HG03354 (cell line): ENCODE results near the gene GADD45GIP1.
"Not testable (repeated sequence)": the region's sequence is repeated elsewhere in the genome, so short reads cannot be mapped to it uniquely, and the experiment has no call there.

Experiments
- ATAC-seq: cut with Tn5 transposase; IDR thresholded peaks from one replicate; pipeline ENCODE4 v1.9.1; 2021; ENCODE audit warnings: mild to moderate bottlenecking; ENCODE audit not compliant: unreplicated experiment, poor library complexity, severe bottlenecking

The GADD45GIP1 gene

DNA sequence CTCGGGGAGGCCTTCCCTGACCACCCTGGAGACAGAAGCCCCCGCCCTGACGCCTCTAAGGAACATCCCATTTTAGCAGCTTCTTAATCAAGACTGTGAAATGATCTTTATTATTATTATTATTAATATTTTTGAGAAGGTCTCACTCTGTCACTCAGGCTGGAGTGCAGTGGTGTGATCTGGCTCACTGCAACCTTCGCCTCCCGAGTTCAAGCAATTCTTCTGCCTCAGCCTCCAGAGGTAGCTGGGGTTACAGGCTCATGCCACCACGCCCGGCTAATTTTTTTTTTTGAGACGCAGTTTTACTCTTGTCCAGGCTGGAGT lies 8.8 kb upstream of the GADD45GIP1 start:
- no peak for ATAC-seq

DNA sequence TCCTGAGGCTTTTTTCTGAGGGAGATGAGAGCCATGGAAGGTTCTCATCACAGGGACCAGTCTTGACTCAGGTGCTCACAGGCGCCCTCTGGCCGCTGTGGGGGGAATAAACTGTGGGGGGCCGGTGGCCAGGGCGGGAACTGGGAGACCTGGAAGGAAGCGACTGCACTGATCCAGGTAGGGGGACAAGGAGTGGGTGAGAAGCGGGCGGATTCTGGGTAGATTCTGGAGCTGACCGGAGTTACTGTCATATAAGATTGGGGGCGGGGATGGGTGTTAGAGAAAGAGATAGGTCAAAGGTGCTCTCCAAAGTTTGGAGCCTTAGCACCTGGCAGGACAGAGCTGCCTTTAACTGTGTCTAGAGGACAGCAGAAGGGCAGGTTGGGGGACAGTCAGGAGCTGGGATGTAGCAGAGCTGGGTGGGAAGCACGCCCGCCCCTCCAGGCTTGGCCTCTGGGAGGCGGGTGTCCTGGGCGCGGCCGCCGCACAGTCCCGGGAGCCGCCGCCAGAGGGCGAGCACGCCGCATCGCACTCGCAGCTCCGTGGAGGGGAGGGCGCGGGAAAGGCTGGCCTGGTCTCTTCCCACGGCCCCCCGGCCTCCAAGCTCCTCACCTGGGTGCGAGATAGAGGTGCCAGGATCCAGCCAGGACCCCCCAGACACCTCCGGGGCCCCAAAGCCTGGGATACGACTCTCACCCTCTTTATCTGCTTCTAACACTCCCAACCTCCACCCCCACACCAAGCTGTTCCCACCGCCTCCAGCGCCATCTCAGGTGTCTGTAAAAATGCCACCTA lies 8.2 kb upstream of the GADD45GIP1 start:
- peak; percentile 63 for ATAC-seq

DNA sequence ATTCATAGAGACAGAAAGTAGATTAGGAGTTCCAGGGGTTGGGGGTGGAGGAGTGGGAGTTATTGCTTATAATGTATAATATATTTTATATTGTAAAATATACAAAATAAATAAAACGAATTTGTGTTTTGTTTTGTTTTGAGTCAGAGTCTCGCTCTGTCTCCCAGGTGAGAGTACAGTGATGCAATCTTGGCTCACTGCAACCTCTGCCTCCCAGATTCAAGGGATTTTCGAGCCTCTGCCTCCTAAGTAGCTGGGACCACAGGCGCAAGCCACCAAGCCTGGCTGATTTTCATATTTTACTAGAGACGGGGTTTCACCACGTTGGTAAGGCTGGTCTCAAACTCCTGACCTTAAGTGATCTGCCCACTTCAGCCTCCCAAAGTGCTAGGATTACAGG lies 2.5 kb upstream of the GADD45GIP1 start:
- ATAC-seq, result no peak

DNA sequence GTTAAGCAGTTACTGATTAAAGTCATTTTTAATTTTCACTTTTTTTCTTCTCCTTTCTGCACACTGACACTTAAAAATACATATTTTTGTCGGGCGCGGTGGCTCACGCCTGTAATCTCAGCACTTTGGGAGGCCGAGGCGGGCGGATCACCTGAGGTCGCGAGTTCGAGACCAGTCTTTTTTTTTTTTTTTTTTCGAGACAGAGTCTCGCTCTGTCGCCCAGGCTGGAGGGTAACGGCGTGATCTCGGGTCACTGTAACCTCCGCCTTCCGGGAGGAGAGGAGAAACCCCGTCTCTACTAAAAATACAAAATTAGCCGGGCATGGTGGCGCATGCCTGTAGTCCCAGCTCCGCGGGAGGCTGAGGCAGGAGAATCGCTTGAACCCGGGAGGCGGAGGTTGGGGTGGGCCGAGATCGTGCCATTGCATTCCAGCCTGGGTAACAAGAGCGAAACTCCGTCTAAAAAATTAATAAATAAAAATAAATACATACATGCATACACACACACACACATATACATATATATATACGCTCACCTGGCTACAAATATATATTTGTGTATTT lies 448 bp upstream of the GADD45GIP1 start:
- ATAC-seq, result peak; percentile 16

DNA sequence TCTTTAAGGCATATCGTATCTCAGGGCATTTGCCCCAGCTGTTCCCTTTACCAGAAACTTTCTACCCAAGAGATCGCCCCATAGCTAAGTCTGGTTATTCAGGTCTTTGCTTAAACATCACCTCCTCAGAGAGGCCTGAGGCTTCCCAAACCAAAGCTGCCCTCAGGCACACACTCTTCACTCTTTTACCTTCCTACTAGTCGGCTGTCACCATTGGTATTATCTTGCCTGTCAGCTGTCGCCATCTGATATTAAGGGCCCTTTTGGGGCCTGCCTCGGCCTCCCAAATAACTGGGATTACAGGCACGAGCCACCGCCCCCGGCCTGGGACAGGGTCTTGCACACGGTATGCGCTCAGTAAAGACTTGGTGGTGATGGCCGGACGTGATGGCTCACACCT lies 1.0 kb downstream of the GADD45GIP1 start:
- no peak for ATAC-seq

DNA sequence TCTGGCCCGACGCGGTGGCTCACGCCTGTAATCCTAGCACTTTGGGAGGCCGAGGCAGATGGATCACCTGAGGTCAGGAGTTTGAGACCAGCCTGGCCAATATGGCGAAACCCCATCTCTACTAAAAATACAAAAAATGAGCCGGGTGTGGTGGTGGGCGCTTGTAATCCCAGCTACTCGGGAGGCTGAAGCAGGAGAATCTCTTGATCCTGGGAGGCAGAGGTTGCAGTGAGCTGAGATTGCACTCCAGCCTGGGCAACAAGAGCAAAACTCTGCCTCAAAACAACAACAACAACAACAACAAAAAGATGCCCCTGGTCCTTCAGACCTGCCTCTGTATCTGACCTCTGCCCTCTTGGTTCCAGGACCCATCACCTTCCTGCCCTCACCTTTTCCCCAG lies 1.4 kb downstream of the GADD45GIP1 start:
- ATAC-seq, result not testable (repeated sequence)

DNA sequence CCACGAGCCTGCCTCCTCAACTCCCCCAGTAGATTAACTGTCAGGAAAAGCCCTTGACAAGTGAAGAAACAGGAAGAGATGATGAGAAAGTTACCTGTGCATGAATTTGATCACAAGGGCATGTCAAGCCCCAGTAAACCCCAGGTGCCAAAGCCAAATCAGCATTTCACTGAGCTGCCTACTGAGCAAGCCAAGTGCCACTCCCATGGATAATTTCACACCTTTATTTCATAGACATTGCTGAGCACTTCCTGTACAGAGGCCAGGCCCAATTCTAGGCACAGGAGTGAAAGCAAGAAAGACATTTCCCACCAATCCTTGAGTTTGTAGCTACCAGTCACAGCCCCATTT lies 2.4 kb downstream of the GADD45GIP1 start:
- no peak for ATAC-seq

DNA sequence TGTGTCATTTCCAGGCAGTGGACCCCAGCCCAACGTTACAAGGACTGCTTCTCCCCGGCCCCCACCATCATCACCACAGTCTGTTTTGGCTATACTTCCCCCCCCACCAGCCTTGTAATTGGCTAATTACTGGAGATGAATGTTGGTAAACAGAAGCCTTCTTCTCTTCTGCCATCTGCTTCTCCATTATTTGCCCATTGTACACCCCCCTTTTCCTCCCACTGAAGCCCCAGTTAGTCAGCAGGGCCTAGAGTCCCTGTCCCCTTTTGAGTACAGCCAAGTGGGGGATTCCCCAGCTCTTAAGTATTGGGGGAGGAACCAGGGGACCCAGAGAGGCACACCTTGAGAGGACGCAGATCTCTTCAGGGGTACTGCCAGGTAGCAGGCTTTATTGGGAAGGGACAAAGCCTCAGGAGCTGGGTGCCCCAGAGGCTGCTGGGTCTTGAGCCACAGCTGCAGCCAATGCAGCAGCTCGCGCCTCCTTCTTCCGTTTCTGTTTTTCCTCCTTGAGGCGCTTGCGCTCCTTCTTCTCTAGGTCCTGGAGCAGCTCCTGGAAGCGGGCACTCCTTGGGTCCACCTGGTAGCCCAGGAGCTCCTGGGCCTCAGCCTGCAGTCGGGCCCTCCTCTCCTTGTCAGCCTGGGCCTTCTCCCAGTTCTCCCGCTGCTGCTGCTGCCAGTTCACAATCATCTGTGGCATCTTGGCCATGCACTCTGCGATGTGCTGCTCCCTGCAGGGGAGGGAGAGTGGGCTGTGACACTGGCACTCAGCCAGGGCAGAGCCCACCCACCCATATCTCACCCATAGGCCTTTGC lies 3.0 kb downstream of the GADD45GIP1 start:
- no peak for ATAC-seq

DNA sequence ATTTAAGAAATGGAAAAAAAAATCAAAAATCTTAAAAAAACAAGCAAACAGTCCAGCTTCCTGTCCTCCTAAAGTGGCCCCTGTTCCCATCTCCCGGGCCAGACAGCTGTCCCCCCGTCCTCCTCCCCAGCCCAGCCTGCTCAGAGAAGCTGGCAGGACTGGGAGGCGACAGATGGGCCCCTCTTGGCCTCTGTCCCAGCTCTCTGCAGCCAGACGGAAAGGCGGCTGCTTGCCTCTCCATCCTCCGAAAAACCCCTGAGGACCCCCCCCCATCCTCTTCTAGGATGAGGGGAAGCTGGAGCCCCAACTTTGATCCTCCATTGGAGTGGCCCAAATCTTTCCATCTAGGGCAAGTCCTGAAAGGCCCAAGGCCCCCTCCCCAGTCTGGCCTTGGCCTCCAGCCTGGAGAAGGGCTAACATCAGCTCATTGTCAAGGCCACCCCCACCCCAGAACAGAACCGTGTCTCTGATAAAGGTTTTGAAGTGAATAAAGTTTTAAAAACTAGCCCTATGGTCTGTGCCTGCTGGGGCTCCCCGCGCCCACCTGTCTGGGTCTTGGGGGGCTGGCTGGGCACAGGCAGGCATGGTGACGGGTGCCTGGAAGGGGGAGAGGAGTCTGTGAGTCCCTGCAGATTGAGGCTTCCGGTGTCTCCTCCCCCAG lies 3.8 kb downstream of the GADD45GIP1 start:
- ATAC-seq, result no peak

DNA sequence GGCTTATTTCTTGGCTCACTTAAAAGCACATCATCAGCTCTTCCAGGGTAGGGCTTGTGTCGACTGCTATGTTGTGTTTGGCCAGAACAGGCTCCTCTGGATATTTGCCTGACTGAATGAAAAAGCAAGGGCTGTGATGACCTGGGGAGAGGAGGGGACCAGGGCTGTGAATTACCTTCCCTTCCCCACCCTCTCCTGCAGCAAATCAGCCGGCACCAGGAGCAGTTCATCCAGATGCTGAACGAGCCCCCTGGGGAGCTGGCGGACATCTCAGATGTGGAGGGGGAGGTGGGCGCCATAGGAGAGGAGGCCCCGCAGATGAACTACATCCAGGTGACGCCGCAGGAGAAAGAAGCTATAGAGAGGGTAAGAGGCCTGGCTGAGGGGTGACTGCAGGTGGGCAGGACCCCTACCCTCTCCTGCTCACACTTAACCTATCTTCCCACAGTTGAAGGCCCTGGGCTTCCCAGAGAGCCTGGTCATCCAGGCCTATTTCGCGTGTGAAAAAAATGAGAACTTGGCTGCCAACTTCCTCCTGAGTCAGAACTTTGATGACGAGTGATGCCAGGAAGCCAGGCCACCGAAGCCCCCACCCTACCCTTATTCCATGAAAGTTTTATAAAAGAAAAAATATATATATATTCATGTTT lies 4.4 kb downstream of the GADD45GIP1 start:
- ATAC-seq, result no peak

DNA sequence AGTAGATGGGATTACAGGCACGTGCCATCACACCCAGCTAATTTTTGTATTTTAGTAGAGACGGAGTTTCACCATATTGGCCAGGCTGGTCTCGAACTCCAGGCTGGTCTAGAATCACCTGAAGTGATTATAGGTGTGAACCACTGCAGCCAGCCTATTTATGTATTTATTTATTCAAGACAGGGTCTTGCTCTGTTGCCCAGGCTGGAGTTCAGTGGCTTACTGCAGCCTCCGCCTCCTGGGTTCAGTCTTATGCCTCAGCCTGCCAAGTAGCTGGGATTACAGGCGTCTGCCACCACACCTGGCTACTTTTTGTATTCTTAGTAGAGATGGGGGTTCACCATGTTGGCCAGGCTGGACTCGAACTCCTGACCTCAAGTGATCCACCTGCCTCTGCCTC lies 5.0 kb downstream of the GADD45GIP1 start:
- ATAC-seq, result not testable (repeated sequence)

DNA sequence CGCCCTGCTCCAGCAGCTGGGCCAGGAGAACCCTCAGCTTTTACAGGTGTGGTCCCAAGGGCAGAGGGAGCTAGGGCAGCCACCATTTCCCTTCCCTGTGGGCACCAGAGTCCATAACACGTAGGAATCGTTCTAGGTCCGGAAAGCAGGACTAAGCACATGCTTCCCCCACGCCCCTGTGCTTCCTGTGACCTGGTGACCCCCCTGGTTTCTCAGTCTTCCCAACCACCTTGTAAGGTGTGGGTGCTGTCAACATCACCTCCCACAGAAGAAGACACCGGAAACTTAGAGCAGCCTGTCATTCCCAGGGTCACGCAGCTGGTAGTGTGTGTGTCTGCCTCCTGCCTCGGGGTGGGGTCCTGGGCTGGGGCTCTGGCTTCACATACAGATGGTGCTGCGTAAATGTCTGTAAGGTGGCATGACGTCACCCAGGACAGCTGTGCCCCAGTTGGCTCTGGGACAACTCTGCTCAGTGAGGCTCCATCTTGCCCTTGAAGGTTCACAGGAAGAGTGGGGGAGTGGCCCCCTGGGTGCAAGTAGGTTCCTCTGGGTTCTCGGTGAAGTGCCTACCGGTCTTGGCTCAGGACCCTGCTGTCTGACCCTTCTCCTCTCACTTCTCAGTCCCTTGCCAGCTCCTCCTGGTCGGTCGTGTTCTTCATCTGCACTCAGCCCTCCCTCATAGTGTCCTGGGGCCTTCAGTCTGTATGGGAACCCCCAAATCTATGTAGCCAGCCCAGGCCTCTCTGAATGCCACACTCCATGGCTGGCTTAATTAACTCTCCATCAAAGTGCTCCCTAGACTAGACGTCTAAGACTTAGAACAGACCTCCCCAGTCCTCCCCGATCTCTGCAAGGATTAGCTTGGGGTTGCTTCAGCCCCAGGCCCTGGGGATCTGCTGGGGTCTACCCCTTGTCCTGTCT lies 7.4 kb downstream of the GADD45GIP1 start:
- ATAC-seq, result no peak

DNA sequence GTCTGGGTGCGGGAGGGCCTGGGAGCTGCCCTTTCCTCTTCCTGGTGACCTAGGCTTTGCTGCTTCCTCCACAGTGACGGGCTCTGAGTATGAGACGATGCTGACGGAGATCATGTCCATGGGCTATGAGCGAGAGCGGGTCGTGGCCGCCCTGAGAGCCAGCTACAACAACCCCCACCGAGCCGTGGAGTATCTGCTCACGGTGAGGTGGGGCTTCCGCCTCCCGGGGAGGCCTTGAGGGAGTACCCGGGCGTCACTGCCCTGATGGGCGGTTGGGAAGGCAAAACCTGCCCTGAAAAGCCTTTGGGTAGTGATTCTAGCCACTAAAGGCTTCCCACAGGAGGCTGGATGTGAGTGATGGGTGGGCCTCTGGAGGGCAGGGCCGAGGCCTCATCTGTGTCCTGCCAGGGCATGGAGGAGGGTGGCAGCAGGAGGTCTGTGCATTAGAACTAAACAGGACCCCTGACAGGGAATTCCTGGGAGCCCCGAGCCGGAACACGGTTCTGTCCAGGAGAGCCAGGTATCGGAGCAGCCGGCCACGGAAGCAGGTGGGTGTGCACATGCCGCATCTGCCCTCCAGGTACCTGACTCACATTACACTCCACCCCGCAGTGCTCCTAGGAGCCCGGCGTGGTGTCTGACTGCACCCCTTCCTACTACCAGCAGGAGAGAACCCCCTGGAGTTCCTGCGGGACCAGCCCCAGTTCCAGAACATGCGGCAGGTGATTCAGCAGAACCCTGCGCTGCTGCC lies 8.2 kb downstream of the GADD45GIP1 start:
- no peak for ATAC-seq

DNA sequence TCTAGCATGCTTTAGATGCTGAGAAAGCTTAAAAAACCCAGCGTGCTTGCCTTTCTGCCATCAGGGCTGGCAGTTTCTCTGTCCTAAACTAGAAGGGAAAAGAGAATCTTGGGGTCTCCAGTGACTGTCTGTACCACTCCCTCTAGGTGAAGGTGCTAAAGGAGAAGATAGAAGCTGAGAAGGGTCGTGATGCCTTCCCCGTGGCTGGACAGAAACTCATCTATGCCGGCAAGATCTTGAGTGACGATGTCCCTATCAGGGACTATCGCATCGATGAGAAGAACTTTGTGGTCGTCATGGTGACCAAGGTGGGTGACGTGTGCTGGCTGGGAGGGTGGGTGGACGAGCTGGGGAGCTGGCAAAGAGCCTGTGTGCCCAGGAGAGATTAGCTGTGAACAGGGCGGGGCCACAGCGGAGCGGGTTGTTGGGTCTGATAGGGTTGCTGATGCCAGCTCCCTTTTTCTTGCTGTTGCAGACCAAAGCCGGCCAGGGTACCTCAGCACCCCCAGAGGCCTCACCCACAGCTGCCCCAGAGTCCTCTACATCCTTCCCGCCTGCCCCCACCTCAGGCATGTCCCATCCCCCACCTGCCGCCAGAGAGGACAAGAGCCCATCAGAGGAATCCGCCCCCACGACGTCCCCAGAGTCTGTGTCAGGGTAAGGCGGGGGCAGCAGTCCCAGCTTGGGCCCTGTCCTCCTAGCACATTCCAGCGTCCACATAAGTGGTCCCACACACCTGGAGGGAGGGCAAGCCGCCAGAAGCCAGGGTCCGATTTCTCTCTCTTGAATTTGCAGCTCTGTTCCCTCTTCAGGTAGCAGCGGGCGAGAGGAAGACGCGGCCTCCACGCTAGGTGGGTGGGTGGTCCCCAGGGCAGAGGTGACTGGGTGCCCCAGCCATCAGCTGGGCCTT lies 9.1 kb downstream of the GADD45GIP1 start:
- no peak for ATAC-seq

DNA sequence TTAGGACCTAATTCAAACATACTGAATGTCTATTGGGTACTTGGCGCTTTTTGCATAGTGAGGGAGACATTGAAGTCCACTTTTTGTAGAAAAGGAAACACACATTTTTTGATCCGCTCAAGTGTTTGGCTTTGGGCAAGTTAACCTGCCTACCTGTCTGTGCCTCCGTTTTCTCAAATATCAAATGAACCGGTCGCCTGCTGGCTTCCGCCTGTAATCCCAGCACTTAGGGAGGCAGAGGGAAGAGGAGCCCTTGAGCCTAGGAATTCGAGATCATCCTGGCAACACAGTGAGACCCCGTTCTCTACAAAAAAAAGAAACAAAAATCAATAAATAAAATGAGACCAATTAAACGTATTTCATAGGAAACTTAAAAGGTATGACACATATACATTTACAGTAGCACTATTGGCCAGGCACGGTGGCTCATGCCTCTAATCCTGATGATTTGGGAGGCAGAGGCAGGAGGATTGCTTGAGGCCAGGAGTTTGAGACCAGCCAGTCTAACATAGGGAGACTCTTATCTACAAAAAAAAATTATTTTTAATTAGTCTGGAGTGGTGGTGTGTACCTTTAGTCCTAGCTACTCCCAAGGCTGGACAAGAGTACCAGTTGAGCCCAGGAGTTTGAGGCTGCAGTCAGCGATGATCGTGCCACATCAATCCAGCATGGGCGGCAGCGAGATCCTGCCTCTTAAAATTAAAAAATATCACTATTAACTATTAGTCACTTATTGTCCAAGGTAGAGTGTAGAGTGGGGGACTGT lies 10.1 kb downstream of the GADD45GIP1 start:
- no peak for ATAC-seq

DNA sequence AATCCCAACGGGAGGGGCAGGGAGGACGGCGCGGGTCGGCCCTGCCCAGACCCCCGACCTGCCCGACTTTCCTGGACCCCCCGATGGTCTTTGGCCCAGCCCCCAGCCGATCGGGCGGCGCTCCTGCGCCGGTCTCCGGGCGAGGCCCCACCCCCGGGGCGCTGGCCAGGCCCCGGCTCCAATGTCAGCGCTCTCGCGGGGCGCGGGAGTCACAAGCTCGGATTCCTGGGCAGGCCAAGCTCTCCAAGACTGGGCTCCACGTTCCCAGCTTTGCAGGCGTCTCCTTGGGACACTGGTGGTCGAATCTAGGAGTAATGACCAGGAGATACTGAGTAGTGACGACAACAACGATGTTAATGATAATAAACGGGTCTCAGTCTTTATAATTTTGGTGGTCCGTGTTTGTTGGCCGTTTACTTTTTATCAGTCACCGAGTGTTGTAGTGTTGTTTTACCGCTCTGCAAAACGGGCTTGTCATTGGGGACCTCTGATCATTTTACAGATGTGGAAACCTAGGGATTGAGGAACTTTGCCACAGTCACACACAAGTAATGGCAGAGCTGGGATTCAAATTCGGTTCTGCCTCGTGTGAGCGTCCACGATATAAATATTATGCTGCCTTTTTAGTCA lies 10.8 kb downstream of the GADD45GIP1 start:
- peak; percentile 44 for ATAC-seq
